OCI-LY1 (cell line): ENCODE results near the gene HSD3B2.

Experiments
- H2AFZ ChIP-seq: fragments of 200-600 bp; sonication (generic), shearing (Covaris generic); 2 replicates; pipeline ENCODE4 v1.6.0; 2014; ENCODE audit warnings: antibody characterized with exemption, mild to moderate bottlenecking, low read length
- H3F3A ChIP-seq: fragments of 200-600 bp; sonication (generic), shearing (Covaris generic); 2 replicates; pipeline ENCODE4 v1.6.0; 2014; ENCODE audit warnings: mild to moderate bottlenecking, antibody characterized with exemption, low read length, moderate library complexity; ENCODE audit not compliant: insufficient read depth
- H3K27ac ChIP-seq: fragments of 200-600 bp; sonication (generic); 2 replicates; pipeline ENCODE4 v1.5.1; 2014; ENCODE audit warnings: low read length, mixed run types, mild to moderate bottlenecking, low read depth; ENCODE audit not compliant: poor library complexity, severe bottlenecking
- H3K27me3 ChIP-seq: fragments of 200-600 bp; sonication (generic); 2 replicates; pipeline ENCODE4 v1.6.0; 2014; ENCODE audit warnings: antibody characterized with exemption, mild to moderate bottlenecking, low read length, moderate library complexity; ENCODE audit not compliant: insufficient read depth
- H3K36me3 ChIP-seq: fragments of 200-600 bp; sonication (generic); 2 replicates; pipeline ENCODE4 v1.6.1; 2014; ENCODE audit warnings: mild to moderate bottlenecking, antibody characterized with exemption, low read length, moderate library complexity, mixed read lengths; ENCODE audit not compliant: insufficient read depth
- H3K4me1 ChIP-seq: fragments of 200-600 bp; sonication (generic); 2 replicates; pipeline ENCODE4 v1.5.1; 2014; ENCODE audit warnings: mild to moderate bottlenecking, low read length, moderate library complexity; ENCODE audit not compliant: insufficient read depth, severe bottlenecking
- H3K4me2 ChIP-seq: fragments of 200-600 bp; sonication (generic), shearing (Covaris generic); 2 replicates; pipeline ENCODE4 v1.6.1; 2014; ENCODE audit warnings: low read length
- H3K4me3 ChIP-seq: fragments of 200-600 bp; sonication (generic); 2 replicates; pipeline ENCODE4 v1.5.1; 2014; ENCODE audit warnings: low read length, low read depth, mild to moderate bottlenecking, mixed read lengths; ENCODE audit not compliant: poor library complexity, severe bottlenecking
- H3K79me2 ChIP-seq: fragments of 200-600 bp; shearing (Covaris generic); 2 replicates; pipeline ENCODE4 v1.6.1; 2016; ENCODE audit warnings: mixed run types, low read length, mixed read lengths; ENCODE audit not compliant: insufficient read depth
- H3K9ac ChIP-seq: fragments of 200-600 bp; sonication (generic), shearing (Covaris generic); 2 replicates; pipeline ENCODE4 v1.6.1; 2014; ENCODE audit warnings: mild to moderate bottlenecking, low read length, mixed read lengths
- H3K9me2 ChIP-seq: fragments of 200-600 bp; sonication (generic), shearing (Covaris generic); 2 replicates; pipeline ENCODE4 v1.6.1; 2014; ENCODE audit warnings: low read depth, mild to moderate bottlenecking, low read length, mixed read lengths
- H3K9me3 ChIP-seq: fragments of 200-600 bp; shearing (Covaris generic); 2 replicates; pipeline ENCODE4 v1.6.1; 2014; ENCODE audit warnings: low read length, mixed read lengths
- H4K20me1 ChIP-seq: fragments of 200-600 bp; sonication (generic), shearing (Covaris generic); 2 replicates; pipeline ENCODE4 v1.6.0; 2016; ENCODE audit warnings: mild to moderate bottlenecking, low read length; ENCODE audit not compliant: insufficient read depth
- CTCF ChIP-seq: fragments of 200-600 bp; sonication (generic), shearing (Covaris generic); IDR thresholded peaks from 2 replicates; pipeline ENCODE4 v1.5.1; 2017; ENCODE audit warnings: mild to moderate bottlenecking, antibody characterized with exemption, low read length, moderate library complexity, mixed read lengths
- EZH2 ChIP-seq: fragments of 200-600 bp; sonication (generic), shearing (Covaris generic); IDR thresholded peaks from 2 replicates; pipeline ENCODE4 v1.8.0; 2017; ENCODE audit warnings: borderline replicate concordance, mixed run types, mild to moderate bottlenecking, antibody characterized with exemption, low read length, moderate library complexity, mixed read lengths

Gene HSD3B2

GRCh38 chr1:119390526-119390925 is 24.4 kb upstream of the HSD3B2 start:
- no peak overlapping the region for H3K27ac ChIP-seq
- no peaks in the 10 kb centered on the region for H3K36me3 ChIP-seq
- no peak overlapping the region for H2AFZ ChIP-seq
- H3K4me1 ChIP-seq, result no peaks in the 10 kb centered on the region
- no peak overlapping the region for H3K4me3 ChIP-seq
- TF ChIP-seq EZH2 (no peak), CTCF (no peak)
- H3K9ac ChIP-seq, result no peak overlapping the region
- H3K27me3 ChIP-seq, result no peaks in the 10 kb centered on the region
- no peaks in the 10 kb centered on the region for H3K79me2 ChIP-seq
- no peaks in the 10 kb centered on the region for H3K9me3 ChIP-seq
- no peak overlapping the region for H3K4me2 ChIP-seq
- no peaks in the 10 kb centered on the region for H3K9me2 ChIP-seq
- H3F3A ChIP-seq, result no peaks in the 10 kb centered on the region
- H4K20me1 ChIP-seq, result no peaks in the 10 kb centered on the region

- no peak overlapping the region for H3K9ac ChIP-seq
- H3K9me2 ChIP-seq, result no peaks in the 10 kb centered on the region
- H3K4me2 ChIP-seq, result no peak overlapping the region
- no peak overlapping the region for H3K27ac ChIP-seq
- H2AFZ ChIP-seq, result no peak overlapping the region
- H4K20me1 ChIP-seq, result no peaks in the 10 kb centered on the region
- no peaks in the 10 kb centered on the region for H3F3A ChIP-seq
- no peak for TF ChIP-seq CTCF
- TF ChIP-seq EZH2, result no peak
- H3K4me1 ChIP-seq, result no peaks in the 10 kb centered on the region
- H3K4me3 ChIP-seq, result no peak overlapping the region
- H3K36me3 ChIP-seq, result no peaks in the 10 kb centered on the region
- H3K9me3 ChIP-seq, result no peaks in the 10 kb centered on the region
- H3K79me2 ChIP-seq, result no peaks in the 10 kb centered on the region
- no peaks in the 10 kb centered on the region for H3K27me3 ChIP-seq
These were observed 23.2 kb upstream of the HSD3B2 start for GRCh38 chr1:119391749-119392148.

GRCh38 chr1:119394085-119394484 is 20.9 kb upstream of the HSD3B2 start:
- Histone ChIP-seq H2AFZ (no peak overlapping the region), H3K9me3 (no peaks in the 10 kb centered on the region), H3K27me3 (no peaks in the 10 kb centered on the region), H3F3A (no peaks in the 10 kb centered on the region), H3K27ac (no peak overlapping the region), H3K4me3 (no peak overlapping the region), H3K4me2 (no peak overlapping the region), H3K4me1 (no peaks in the 10 kb centered on the region), H4K20me1 (no peaks in the 10 kb centered on the region), H3K79me2 (no peaks in the 10 kb centered on the region), H3K9me2 (no peaks in the 10 kb centered on the region), H3K36me3 (no peaks in the 10 kb centered on the region), H3K9ac (no peak overlapping the region)
- TF ChIP-seq CTCF, result no peak
- no peak for TF ChIP-seq EZH2
